Calu3 (cell line): ENCODE results near the gene ADAM17. TPM values are rescaled to one million over a fixed set of nuclear protein-coding genes. Genes with fewer than 3 reads are reported as not detected.

Source experiments
- BruUV-seq: library from RNA; stranded (reverse); fragments of 400-500 nt; replicated peaks from 2 replicates; lab custom pipeline; 2021; lab: Mats Ljungman, UMichigan
- CTCF ChIA-PET: fragments of 300-600 bp; sonication (Branson Sonifier 250); formaldehyde crosslinking; loops from one replicate; lab custom pipeline; 2022; ENCODE audit warnings: antibody characterized with exemption; lab: Charles Lee
- DNase-seq: peaks from one replicate; pipeline ENCODE4 v3.0.0; 2022
- H3K27ac Mint-ChIP-seq: one replicate; pipeline ENCODE4 v1.8.0; 2022; ENCODE audit warnings: mixed read lengths; ENCODE audit not compliant: unreplicated experiment
- H3K27me3 Mint-ChIP-seq: one replicate; pipeline ENCODE4 v1.8.0; 2022; ENCODE audit warnings: mixed read lengths; ENCODE audit not compliant: unreplicated experiment
- H3K36me3 Mint-ChIP-seq: one replicate; pipeline ENCODE4 v1.8.0; 2022; ENCODE audit warnings: mild to moderate bottlenecking, moderate library complexity, mixed read lengths; ENCODE audit not compliant: insufficient read depth, unreplicated experiment
- H3K4me1 Mint-ChIP-seq: one replicate; pipeline ENCODE4 v1.8.0; 2022; ENCODE audit warnings: mild to moderate bottlenecking, low read depth, mixed read lengths; ENCODE audit not compliant: unreplicated experiment
- H3K4me3 Mint-ChIP-seq: one replicate; pipeline ENCODE4 v1.8.0; 2022; ENCODE audit warnings: mild to moderate bottlenecking, low read depth, moderate library complexity, mixed read lengths; ENCODE audit not compliant: unreplicated experiment
- H3K9me3 Mint-ChIP-seq: one replicate; pipeline ENCODE4 v1.8.0; 2022; ENCODE audit warnings: low read depth, mixed read lengths; ENCODE audit not compliant: unreplicated experiment
- CTCF ChIP-seq: fragments of 200-600 bp; IDR thresholded peaks from one replicate; pipeline ENCODE4 v1.8.0; 2022; ENCODE audit warnings: antibody characterized with exemption; ENCODE audit not compliant: unreplicated experiment
- intact Hi-C: fragments of 100-400 bp; cut with micrococcal nuclease; formaldehyde crosslinking; loops from one replicate; pipeline ENCODE4 v1.10.0; 2022; ENCODE audit not compliant: unreplicated experiment
- total RNA-seq: library from RNA; stranded (reverse); gene quantifications from 2 replicates; pipeline ENCODE4 v1.2.3, GENCODE V29; 2022

Gene ADAM17
- total RNA-seq, 1 experiment from 2014 or later, result 54.2 TPM

GRCh38 chr2:9443526-9443925 is 112.1 kb downstream of the ADAM17 start:
- Mint-ChIP-seq H3K27me3 (no peaks in the 10 kb centered on the region), H3K36me3 (peaks cover 23% of the 10 kb centered on the region), H3K4me3 (no peak overlapping the region), H3K9me3 (no peaks in the 10 kb centered on the region), H3K4me1 (no peaks in the 10 kb centered on the region), H3K27ac (no peak overlapping the region)
- no peak for DNase-seq
- BruUV-seq, result no TSS peak
- intact Hi-C loops, result no loop called here
- TF ChIP-seq CTCF, result no peak
- CTCF ChIA-PET, result no interaction called here

GRCh38 chr2:9441556-9441955 is 114.1 kb downstream of the ADAM17 start:
- H3K27ac Mint-ChIP-seq, result no peak overlapping the region
- DNase-seq, result no peak
- H3K9me3 Mint-ChIP-seq, result no peaks in the 10 kb centered on the region
- CTCF ChIA-PET, result no interaction called here
- no peak for TF ChIP-seq CTCF
- intact Hi-C loops, result no loop called here
- H3K27me3 Mint-ChIP-seq, result no peaks in the 10 kb centered on the region
- no peak overlapping the region for H3K4me3 Mint-ChIP-seq
- no TSS peak for BruUV-seq
- no peaks in the 10 kb centered on the region for H3K4me1 Mint-ChIP-seq
- H3K36me3 Mint-ChIP-seq, result peaks cover 24% of the 10 kb centered on the region

GRCh38 chr2:9440058-9440727 is 115.4 kb downstream of the ADAM17 start:
- intact Hi-C loops, result no loop called here
- H3K9me3 Mint-ChIP-seq, result no peaks in the 10 kb centered on the region
- no peaks in the 10 kb centered on the region for H3K4me1 Mint-ChIP-seq
- H3K4me3 Mint-ChIP-seq, result no peak overlapping the region
- H3K27ac Mint-ChIP-seq, result no peak overlapping the region
- H3K27me3 Mint-ChIP-seq, result no peaks in the 10 kb centered on the region
- peaks cover 24% of the 10 kb centered on the region for H3K36me3 Mint-ChIP-seq
- CTCF ChIA-PET, result no interaction called here
- no peak for TF ChIP-seq CTCF
- no peak for DNase-seq
- no TSS peak for BruUV-seq

GRCh38 chr2:9439536-9439935 is 116.1 kb downstream of the ADAM17 start:
- intact Hi-C loops, result no loop called here
- no peaks in the 10 kb centered on the region for H3K27me3 Mint-ChIP-seq
- no peak overlapping the region for H3K27ac Mint-ChIP-seq
- H3K36me3 Mint-ChIP-seq, result peaks cover 24% of the 10 kb centered on the region
- H3K9me3 Mint-ChIP-seq, result no peaks in the 10 kb centered on the region
- H3K4me1 Mint-ChIP-seq, result no peaks in the 10 kb centered on the region
- no TSS peak for BruUV-seq
- no peak overlapping the region for H3K4me3 Mint-ChIP-seq
- CTCF ChIA-PET, result no interaction called here
- TF ChIP-seq CTCF, result no peak
- no peak for DNase-seq

Other genes with a start within 250 kb of the ADAM17 start
- 87.0 and 93.1 TPM in 2 replicates for gene ITGB1BP1, start 132.3 kb downstream of the ADAM17 start, total RNA-seq
- gene CPSF3, start 132.2 kb downstream of the ADAM17 start, total RNA-seq, result 54.8 and 56.7 TPM in 2 replicates
- 22.9 and 25.0 TPM in 2 replicates for gene IAH1, start 81.3 kb downstream of the ADAM17 start, total RNA-seq
- 296 and 307 TPM in 2 replicates for gene YWHAQ, start 75.2 kb upstream of the ADAM17 start, total RNA-seq